Panc1 (cell line): ENCODE results near the gene USH1C. TPM values are rescaled to one million over a fixed set of nuclear protein-coding genes. Genes with fewer than 3 reads are reported as not detected.

Experiments used
- ATAC-seq: fragments of 200-7000 bp; cut with Tn5 transposase; 2 replicates; pipeline ENCODE4 v1.9.1; 2020; ENCODE audit warnings: mild to moderate bottlenecking, moderate library complexity
- BruUV-seq: library from RNA; stranded (reverse); fragments of 400-500 nt; replicated peaks from 2 replicates; lab custom pipeline; 2021; lab: Mats Ljungman, UMichigan
- CTCF ChIA-PET: fragments of 300-600 bp; sonication (Branson Sonifier 250); formaldehyde crosslinking; loops from one replicate; lab custom pipeline; 2022; ENCODE audit warnings: antibody characterized with exemption; lab: Charles Lee
- POLR2A ChIA-PET: fragments of 300-600 bp; sonication (Branson Sonifier 250); formaldehyde crosslinking; loops from one replicate; lab custom pipeline; 2022; ENCODE audit warnings: antibody characterized with exemption; lab: Charles Lee
- DNase-seq: peaks from one replicate; pipeline ENCODE4 v3.0.0-alpha.2; 2010; ENCODE audit warnings: low read depth, low spot score
- H3K27ac ChIP-seq: 2 replicates; pipeline ENCODE4 v1.5.1; 2011; ENCODE audit warnings: mild to moderate bottlenecking, low read length, inconsistent platforms
- H3K27me3 ChIP-seq: fragments of 200-500 bp; sonication (Bioruptor generic); 2 replicates; pipeline ENCODE4 v1.6.0; 2014; ENCODE audit warnings: low read length, inconsistent platforms; ENCODE audit not compliant: control insufficient read depth, insufficient read depth
- H3K36me3 ChIP-seq: fragments of 200-500 bp; sonication (Bioruptor generic); 2 replicates; pipeline ENCODE4 v1.5.1; 2014; ENCODE audit warnings: inconsistent platforms, mild to moderate bottlenecking, low read length, moderate library complexity; ENCODE audit not compliant: control insufficient read depth, insufficient read depth
- H3K4me1 ChIP-seq: 2 replicates; pipeline ENCODE4 v1.5.1; 2011; ENCODE audit warnings: inconsistent platforms, mild to moderate bottlenecking, low read length, moderate library complexity; ENCODE audit not compliant: control insufficient read depth, insufficient read depth
- H3K4me3 ChIP-seq, 2 experiments: 2 replicates each; pipeline ENCODE4 v1.5.1; 2011 to 2012; ENCODE audit warnings: low read depth in 2 of 2, low read length in 2 of 2, mild to moderate bottlenecking in 2 of 2, inconsistent platforms in 1 of 2, moderate library complexity in 1 of 2
- H3K9me3 ChIP-seq: fragments of 200-500 bp; sonication (Bioruptor generic); 2 replicates; pipeline ENCODE4 v1.5.1; 2014; ENCODE audit warnings: low read depth, mild to moderate bottlenecking, inconsistent platforms, low read length, moderate library complexity; ENCODE audit not compliant: control insufficient read depth, insufficient read depth
- CTCF ChIP-seq: fragments of 450-650 bp; IDR thresholded peaks from 2 replicates; pipeline ENCODE4 v1.5.1; 2017; ENCODE audit warnings: mild to moderate bottlenecking
- POLR2AphosphoS5 ChIP-seq: IDR thresholded peaks from 2 replicates; pipeline ENCODE4 v1.6.1; 2012; ENCODE audit warnings: mild to moderate bottlenecking, low read depth, low read length, moderate library complexity
- REST ChIP-seq, 2 experiments: IDR thresholded peaks; 2 replicates each; pipeline ENCODE4 v1.6.1; 2011 to 2012; ENCODE audit warnings: low read depth in 2 of 2, control low read depth in 1 of 2, low read length in 1 of 2, mild to moderate bottlenecking in 1 of 2, moderate library complexity in 1 of 2; ENCODE audit not compliant: insufficient read depth in 1 of 2
- SIN3A ChIP-seq: IDR thresholded peaks from 2 replicates; pipeline ENCODE4 v1.6.1; 2012; ENCODE audit warnings: low read depth, mild to moderate bottlenecking, low read length, moderate library complexity, borderline replicate concordance; ENCODE audit not compliant: insufficient read depth
- TCF7L2 ChIP-seq: IDR thresholded peaks from 2 replicates; pipeline ENCODE4 v1.6.1; 2011; ENCODE audit warnings: mild to moderate bottlenecking, low read depth, low read length, inconsistent platforms
- in situ Hi-C: cut with HindIII; loops from 2 replicates; pipeline ENCODE4 v1.10.0; 2016; ENCODE audit warnings: low sequenced_read_pairs, low pct_unique_long_range_greater_than_20kb
- intact Hi-C: fragments of 100-400 bp; cut with micrococcal nuclease; formaldehyde crosslinking; loops from one replicate; pipeline ENCODE4 v1.10.0; 2022; ENCODE audit not compliant: unreplicated experiment
- total RNA-seq: library from RNA; stranded (reverse); gene quantifications from one replicate; pipeline ENCODE4 v1.2.1, GENCODE V29; 2021; ENCODE audit not compliant: unreplicated experiment

The USH1C gene
- total RNA-seq, 1 experiment from 2014 or later, result not detected

- intact Hi-C loops (no loop called here), in situ Hi-C loops (no loop called here)
- no peak for TF ChIP-seq CTCF
- TF ChIP-seq TCF7L2, result no peak
- TF ChIP-seq POLR2AphosphoS5, result no peak
- no peak for TF ChIP-seq SIN3A
- TF ChIP-seq REST (IDR thresholded peaks at IDR 0.05; ENCODE audit: insufficient read depth in 1 of 2, low read depth in 2 of 2, low read length in 1 of 2), result no peak
- no peak overlapping the region for H3K27ac ChIP-seq
- no peak overlapping the region for H3K4me3 ChIP-seq
- no peaks in the 10 kb centered on the region for H3K9me3 ChIP-seq
- no peaks in the 10 kb centered on the region for H3K27me3 ChIP-seq
- H3K36me3 ChIP-seq, result no peaks in the 10 kb centered on the region; the same call in 1 of the 2 replicates
- BruUV-seq, result no TSS peak
- ATAC-seq, result no peak
- ChIA-PET POLR2A (no interaction called here), CTCF (no interaction called here)
- no peaks in the 10 kb centered on the region for H3K4me1 ChIP-seq
- no peak for DNase-seq
Measured at GRCh38 chr11:17547932-17548331, 3.7 kb upstream of the USH1C start.

GRCh38 chr11:17547051-17547577 lies 2.9 kb upstream of the USH1C start, which contains the start of gene OTOG:
Gene OTOG, plus strand, starts transcription at chr11:17547259. Its CDS starts 114 bp downstream, at chr11:17547373.
- Histone ChIP-seq H3K27ac (no peak within 1 kb of the TSS), H3K9me3 (no peaks in the 10 kb centered on the region), H3K36me3 (no peaks in the 10 kb centered on the region; the same call in 1 of the 2 replicates), H3K27me3 (no peaks in the 10 kb centered on the region), H3K4me1 (no peaks in the 10 kb centered on the region), H3K4me3 (no peak within 1 kb of the TSS)
- TF ChIP-seq CTCF (no peak), SIN3A (no peak), TCF7L2 (no peak), REST (IDR thresholded peaks at IDR 0.05; ENCODE audit: insufficient read depth in 1 of 2, low read depth in 2 of 2, low read length in 1 of 2) (no peak), POLR2AphosphoS5 (no peak)
- in situ Hi-C loops (no loop called here), intact Hi-C loops (no loop called here)
- ChIA-PET CTCF (no interaction called here), POLR2A (no interaction called here)
- BruUV-seq, result no TSS peak
- no peak for ATAC-seq
- no peak for DNase-seq
